ENCODE data around the gene CC2D1B.

CC2D1B gene

GRCh38 chr1:52305417-52306226, 60.4 kb downstream of the CC2D1B start:
- H3K4me3 ChIP-seq (ENCODE audit: low read depth, low read length), result no peak overlapping the region
- no peak for TF ChIP-seq CTCF (IDR thresholded peaks at IDR 0.05; ENCODE audit: low read depth, low read length)

Data from WI38 (cell line).